DND-41 (cell line): ENCODE measurements around the gene PARVB.

Source experiments
- ATAC-seq: fragments of 200-7000 bp; cut with Tn5 transposase; 3 replicates; pipeline ENCODE4 v1.9.1; 2021; ENCODE audit warnings: low read depth; ENCODE audit not compliant: insufficient read depth
- DNase-seq: peaks from one replicate; pipeline ENCODE4 v3.0.0-alpha.2; 2020
- H2AFZ ChIP-seq: 2 replicates; pipeline ENCODE4 v1.6.0; 2012; ENCODE audit warnings: low read depth, low read length
- H3K27ac ChIP-seq: 2 replicates; pipeline ENCODE4 v1.5.1; 2012; ENCODE audit warnings: low read length, inconsistent platforms
- H3K27me3 ChIP-seq: fragments of 200-600 bp; sonication (generic); 2 replicates; pipeline ENCODE4 v1.6.0; 2012; ENCODE audit warnings: low read length, mild to moderate bottlenecking, inconsistent platforms; ENCODE audit not compliant: insufficient read depth, poor library complexity
- H3K36me3 ChIP-seq: 2 replicates; pipeline ENCODE4 v1.5.1; 2012; ENCODE audit warnings: low read length, inconsistent platforms; ENCODE audit not compliant: insufficient read depth
- H3K4me1 ChIP-seq: 2 replicates; pipeline ENCODE4 v1.5.1; 2012; ENCODE audit warnings: mild to moderate bottlenecking, low read length; ENCODE audit not compliant: insufficient read depth
- H3K4me2 ChIP-seq: 2 replicates; pipeline ENCODE4 v1.6.0; 2012; ENCODE audit warnings: mild to moderate bottlenecking, moderate library complexity, low read length, inconsistent platforms; ENCODE audit not compliant: insufficient read depth
- H3K4me3 ChIP-seq, 2 experiments: fragments of 200-600 bp in 1 of 2; shearing (Covaris generic) in 1 of 2; 2 replicates each; pipeline ENCODE4 v1.5.1; 2012 to 2016; ENCODE audit warnings: inconsistent platforms in 2 of 2, low read length in 2 of 2, mild to moderate bottlenecking in 2 of 2, low read depth in 1 of 2, moderate library complexity in 1 of 2
- H3K79me2 ChIP-seq: 2 replicates; pipeline ENCODE4 v1.6.0; 2012; ENCODE audit warnings: low read length, inconsistent platforms; ENCODE audit not compliant: insufficient read depth
- H3K9ac ChIP-seq: 2 replicates; pipeline ENCODE4 v1.6.0; 2012; ENCODE audit warnings: low read depth, mild to moderate bottlenecking, inconsistent platforms, low read length, moderate library complexity
- H3K9me3 ChIP-seq: 2 replicates; pipeline ENCODE4 v1.5.1; 2012; ENCODE audit warnings: low read length, moderate library complexity, mild to moderate bottlenecking, inconsistent platforms; ENCODE audit not compliant: insufficient read depth, severe bottlenecking
- H4K20me1 ChIP-seq: 2 replicates; pipeline ENCODE4 v1.6.0; 2012; ENCODE audit warnings: low read length; ENCODE audit not compliant: insufficient read depth
- CTCF ChIP-seq: IDR thresholded peaks from 2 replicates; pipeline ENCODE4 v1.5.1; 2012; ENCODE audit warnings: borderline replicate concordance, low read length, moderate library complexity, mild to moderate bottlenecking; ENCODE audit not compliant: poor library complexity, severe bottlenecking; ENCODE audit errors: extremely low read depth
- EZH2 ChIP-seq: IDR thresholded peaks from 3 replicates; pipeline ENCODE4 v1.6.1; 2012; ENCODE audit warnings: borderline replicate concordance, low read depth, mild to moderate bottlenecking, moderate library complexity, low read length, inconsistent platforms; ENCODE audit not compliant: severe bottlenecking

Gene PARVB

GRCh38 chr22:44037519-44038375 lies 13.6 kb downstream of the PARVB start:
- Histone ChIP-seq H3K4me2 (no peak overlapping the region), H4K20me1 (no peaks in the 10 kb centered on the region; the same call in 1 of the 2 replicates), H3K79me2 (no peaks in the 10 kb centered on the region), H3K36me3 (no peaks in the 10 kb centered on the region), H3K27me3 (peaks cover 8% of the 10 kb centered on the region), H3K4me3 (no peak overlapping the region), H3K27ac (no peak overlapping the region), H3K9me3 (no peaks in the 10 kb centered on the region), H3K4me1 (no peaks in the 10 kb centered on the region), H2AFZ (no peak overlapping the region), H3K9ac (no peak overlapping the region)
- ATAC-seq (no peak), DNase-seq (no peak)
- TF ChIP-seq EZH2 (no peak), CTCF (no peak)

GRCh38 chr22:44039566-44040171 lies 15.6 kb downstream of the PARVB start:
- Histone ChIP-seq H3K4me2 (no peak overlapping the region), H3K4me3 (no peak overlapping the region), H3K4me1 (no peaks in the 10 kb centered on the region), H3K27ac (no peak overlapping the region), H3K9me3 (no peaks in the 10 kb centered on the region), H2AFZ (no peak overlapping the region), H3K36me3 (no peaks in the 10 kb centered on the region), H3K27me3 (peaks cover 8% of the 10 kb centered on the region), H3K79me2 (no peaks in the 10 kb centered on the region), H3K9ac (no peak overlapping the region), H4K20me1 (no peaks in the 10 kb centered on the region; the same call in 1 of the 2 replicates)
- DNase-seq (no peak), ATAC-seq (no peak)
- TF ChIP-seq CTCF = no peak
- TF ChIP-seq EZH2 = no peak

- H3K9ac ChIP-seq = no peak overlapping the region
- H3K4me3 ChIP-seq = no peak overlapping the region
- no peak overlapping the region for H2AFZ ChIP-seq
- peak; percentile 100 for ATAC-seq
- no peaks in the 10 kb centered on the region for H3K4me1 ChIP-seq
- H3K36me3 ChIP-seq = no peaks in the 10 kb centered on the region
- peak; percentile 84 for DNase-seq
- H3K27ac ChIP-seq = no peak overlapping the region
- peaks cover 8% of the 10 kb centered on the region for H3K27me3 ChIP-seq
- TF ChIP-seq EZH2 (no peak), CTCF (no peak)
- no peak overlapping the region for H3K4me2 ChIP-seq
- no peaks in the 10 kb centered on the region for H3K79me2 ChIP-seq
- H3K9me3 ChIP-seq = no peaks in the 10 kb centered on the region
- H4K20me1 ChIP-seq = no peaks in the 10 kb centered on the region; the same call in 1 of the 2 replicates
Observed at GRCh38 chr22:44042249-44043218, 18.4 kb downstream of the PARVB start.
